Stimulated activated CD8-positive, alpha-beta memory T cell treated with anti-CD3 and anti-CD28 coated beads, Interleukin-4, amount 100 ng/mL, for 1 hour (primary cell): ENCODE measurements around the gene C11orf71.
A peak's percentile ranks its signal among the peaks of the same experiment; 100 is the strongest.

Experiments
- DNase-seq, 2 donors: peaks; one replicate each; pipeline ENCODE4 v3.0.0-alpha.2; 2020; ENCODE audit warnings: low read depth in 2 of 2, low spot score in 1 of 2

C11orf71 gene, protein sequence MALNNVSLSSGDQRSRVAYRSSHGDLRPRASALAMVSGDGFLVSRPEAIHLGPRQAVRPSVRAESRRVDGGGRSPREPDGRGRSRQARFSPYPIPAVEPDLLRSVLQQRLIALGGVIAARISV

DNA sequence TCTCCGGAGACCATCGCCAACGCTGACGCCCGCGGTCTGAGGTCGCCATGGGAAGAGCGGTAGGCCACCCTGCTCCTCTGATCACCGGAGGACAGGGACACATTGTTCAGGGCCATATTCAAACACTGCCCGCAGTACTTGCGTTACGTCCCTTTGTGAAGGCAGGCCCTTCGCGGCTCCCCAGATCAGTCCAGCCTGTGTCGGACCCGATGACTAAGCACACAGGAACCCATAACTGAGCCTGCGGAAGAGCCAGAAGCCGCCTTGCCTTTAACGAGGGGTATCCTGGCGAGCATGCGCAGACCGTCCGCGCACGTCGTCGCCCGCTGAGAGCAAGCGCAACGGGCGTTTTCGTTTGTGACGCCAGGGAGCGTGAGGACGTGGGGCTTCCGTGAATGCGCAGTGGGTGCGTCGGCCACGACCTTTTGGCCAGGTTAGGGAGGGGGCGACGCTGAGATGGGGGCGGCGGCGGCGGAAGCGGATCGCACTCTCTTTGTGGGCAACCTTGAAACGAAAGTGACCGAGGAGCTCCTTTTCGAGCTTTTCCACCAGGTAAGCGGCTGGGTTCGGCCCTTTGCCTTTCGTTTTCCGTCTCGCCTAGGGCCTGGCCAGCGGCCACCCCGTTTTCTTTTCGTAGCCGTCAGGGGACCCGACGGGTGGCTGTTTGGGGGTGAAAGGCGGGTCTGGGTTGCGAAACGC, at the start of gene C11orf71, which contains the start of gene RBM7:
Gene C11orf71, minus strand, starts transcription at position 296 of the 699 bp plus-strand sequence. Its CDS starts 180 bp downstream, at position 116.
Gene RBM7, plus strand, starts transcription at position 451 of the 699 bp plus-strand sequence. Its CDS starts 6 bp downstream, at position 457.
- DNase-seq: peak; percentile 91 to 99

DNA sequence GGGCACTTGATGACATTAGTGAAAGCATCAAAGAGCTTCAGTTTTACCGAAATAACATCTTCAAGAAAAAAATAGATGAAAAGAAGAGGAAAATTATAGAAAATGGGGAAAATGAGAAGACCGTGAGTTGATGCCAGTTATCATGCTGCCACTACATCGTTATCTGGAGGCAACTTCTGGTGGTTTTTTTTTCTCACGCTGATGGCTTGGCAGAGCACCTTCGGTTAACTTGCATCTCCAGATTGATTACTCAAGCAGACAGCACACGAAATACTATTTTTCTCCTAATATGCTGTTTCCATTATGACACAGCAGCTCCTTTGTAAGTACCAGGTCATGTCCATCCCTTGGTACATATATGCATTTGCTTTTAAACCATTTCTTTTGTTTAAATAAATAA, 49.5 kb upstream of the C11orf71 start:
- DNase-seq: no peak

DNA sequence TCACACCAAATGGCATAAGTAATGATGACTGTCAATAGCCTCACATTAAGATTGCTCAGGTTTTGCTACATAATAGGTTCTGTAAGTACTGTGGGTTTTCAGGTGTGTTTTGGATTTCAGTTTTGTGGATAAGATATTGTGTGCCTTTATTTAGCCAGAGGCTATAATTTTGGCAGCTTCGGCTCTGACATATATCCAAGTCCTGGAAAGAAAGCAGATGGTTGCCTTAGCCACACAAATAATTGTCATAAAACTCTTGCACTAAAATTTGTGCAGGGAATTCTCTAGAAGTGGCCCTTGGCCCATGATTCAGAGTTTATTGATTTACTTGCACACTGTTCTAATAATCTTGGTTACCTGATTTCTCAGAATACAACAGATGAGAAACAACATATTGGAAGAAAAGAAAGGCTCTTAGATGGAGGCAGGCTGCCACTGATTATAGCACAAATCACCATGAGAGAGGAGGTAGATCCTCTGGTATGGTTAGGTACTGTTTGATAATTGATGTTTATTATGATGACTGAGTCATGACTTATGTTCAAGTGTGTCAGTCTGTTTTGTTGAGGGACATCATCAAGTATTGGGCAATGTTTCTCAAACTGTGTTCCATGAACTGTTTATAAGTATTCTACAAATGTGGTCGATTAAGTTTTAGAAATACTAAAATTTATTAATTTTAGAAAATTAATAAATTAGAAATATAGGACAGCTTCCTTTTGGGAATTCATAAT, 48.6 kb upstream of the C11orf71 start:
- DNase-seq: no peak

DNA sequence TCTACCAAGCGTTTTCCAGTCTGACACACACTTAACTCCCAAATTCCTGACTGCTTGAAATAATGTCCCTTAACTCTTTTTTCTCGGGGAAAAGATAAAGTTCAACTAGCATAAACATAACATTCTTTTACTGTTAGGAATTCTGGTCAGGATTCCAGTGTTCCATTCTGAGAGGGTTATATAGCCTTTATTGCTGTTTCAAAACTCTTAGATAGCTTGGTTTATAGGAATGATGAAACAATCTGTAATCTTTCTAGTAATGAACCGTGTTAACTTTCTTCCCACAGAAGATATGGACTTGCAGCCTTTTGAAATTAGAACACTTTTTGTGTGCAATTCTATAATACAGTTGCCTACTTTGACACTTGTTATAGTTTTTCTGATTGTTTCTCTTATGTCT, 47.6 kb upstream of the C11orf71 start:
- no peak for DNase-seq

GRCh38 chr11:114447444-114447843, 47.1 kb upstream of the C11orf71 start:
- DNase-seq: no peak

DNA sequence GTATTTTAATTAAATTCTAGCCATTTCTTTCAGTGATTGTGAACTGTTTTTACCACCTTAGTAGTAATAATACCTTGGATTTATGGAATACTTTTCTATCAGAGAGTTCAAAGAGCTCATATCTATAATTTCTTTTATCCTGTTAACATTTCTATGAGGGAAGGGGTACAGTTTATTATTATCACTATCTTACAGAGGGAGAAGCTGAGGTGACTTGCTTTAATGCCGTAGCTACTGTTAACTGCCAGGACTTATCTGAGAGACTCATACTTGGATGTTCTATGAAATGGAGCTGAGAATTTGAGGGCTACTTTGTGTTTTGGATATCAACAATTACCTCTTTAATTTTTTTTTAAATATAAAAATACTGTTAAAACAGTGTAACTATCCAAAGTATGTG, 42.2 kb upstream of the C11orf71 start:
- DNase-seq: no peak

GRCh38 chr11:114441921-114442320, 41.6 kb upstream of the C11orf71 start:
- no peak for DNase-seq

DNA sequence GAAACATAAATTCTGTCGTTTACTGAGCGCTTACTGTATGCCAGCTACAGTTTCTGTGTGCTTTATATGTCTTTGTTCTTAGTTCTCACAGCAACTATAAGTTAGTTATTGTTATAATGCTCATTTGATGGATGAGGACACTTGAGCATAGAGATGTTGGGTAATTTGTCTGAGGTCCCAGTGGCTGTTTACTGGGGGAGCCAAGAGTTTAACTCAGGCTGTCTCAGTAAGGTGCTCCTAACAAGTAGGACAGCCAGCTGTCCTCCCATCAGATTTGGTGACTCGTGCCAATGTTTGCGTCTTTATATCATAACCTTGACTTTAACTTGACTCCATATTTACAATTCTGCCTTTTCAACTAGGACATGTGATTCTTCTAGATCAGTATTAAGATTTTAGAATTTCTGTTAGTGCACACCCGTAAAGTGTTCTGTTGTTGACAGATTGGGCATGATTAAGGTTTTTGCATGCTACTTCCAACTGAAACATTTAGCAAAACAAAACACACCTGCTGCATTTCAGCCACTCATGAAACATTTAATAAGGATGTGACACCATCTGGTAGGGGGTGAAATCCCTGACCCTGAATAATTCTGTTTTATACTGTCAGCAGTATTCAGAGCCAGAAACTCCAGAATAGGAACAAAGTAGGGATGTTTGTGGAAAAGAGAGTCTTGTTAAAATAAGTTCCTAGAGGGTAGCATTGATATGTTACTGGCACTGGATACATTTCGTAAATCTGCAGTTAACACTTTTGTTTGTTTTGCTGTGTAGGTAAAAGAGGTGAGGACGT, 40.9 kb upstream of the C11orf71 start:
- DNase-seq: no peak

DNA sequence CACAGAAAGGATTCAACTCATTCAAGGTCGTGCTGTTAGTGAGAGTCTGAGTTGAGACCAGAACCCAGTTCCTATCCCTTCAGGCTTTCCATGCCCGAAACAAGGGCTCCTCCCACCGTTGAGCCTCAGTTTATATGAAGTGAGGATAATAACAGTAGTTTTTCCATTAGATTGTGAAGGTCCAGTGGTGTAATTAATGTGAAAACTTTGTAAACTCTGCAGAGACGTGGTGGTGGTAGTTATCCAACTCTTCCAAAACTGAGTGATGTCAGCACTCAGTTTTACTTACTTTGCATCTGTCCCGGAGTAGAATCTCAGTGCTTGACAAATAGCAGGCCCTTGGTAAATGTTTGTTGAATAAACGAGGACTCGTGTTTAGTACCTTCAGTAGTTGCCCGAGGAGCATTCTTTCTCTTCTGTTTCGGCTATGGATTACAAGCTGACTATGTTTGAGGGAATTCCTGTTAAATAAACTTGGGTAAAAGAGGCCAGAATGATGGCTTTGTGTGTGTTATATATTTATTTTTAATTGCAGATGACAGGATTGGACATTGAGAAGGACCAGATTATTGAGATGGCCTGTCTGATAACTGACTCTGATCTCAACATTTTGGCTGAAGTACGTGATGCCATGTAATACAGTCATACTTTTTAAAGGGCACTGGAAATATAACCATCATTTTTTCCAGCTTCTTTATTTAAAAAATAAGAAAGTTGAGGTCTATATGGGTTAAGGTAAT, 40.0 kb upstream of the C11orf71 start:
- no peak for DNase-seq

- peak; percentile 82 to 91 for DNase-seq
Observed at GRCh38 chr11:114439229-114440120, 39.2 kb upstream of the C11orf71 start, which contains the start of gene REXO2. TSS of gene REXO2 (plus strand) at chr11:114439467. CDS start at chr11:114439529, 62 bp downstream.

DNA sequence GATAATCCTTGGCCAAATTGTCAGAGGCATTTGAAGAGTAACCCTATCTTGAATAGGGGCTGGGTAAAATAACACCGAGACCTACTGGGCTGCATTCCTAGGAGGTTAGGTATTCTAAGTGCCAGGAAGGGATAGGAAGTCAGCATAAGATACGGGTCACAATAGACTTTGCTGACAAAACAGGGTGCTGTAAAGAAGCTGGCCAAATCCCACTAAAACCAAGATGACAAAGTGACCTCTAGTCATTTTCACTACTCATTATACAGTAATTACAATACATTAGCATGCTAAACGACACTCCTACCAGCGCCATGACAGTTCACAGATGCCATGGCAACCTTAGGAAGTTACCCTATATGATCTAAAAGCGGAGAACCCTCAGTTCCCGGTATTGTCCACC, 38.0 kb upstream of the C11orf71 start:
- no peak for DNase-seq

DNA sequence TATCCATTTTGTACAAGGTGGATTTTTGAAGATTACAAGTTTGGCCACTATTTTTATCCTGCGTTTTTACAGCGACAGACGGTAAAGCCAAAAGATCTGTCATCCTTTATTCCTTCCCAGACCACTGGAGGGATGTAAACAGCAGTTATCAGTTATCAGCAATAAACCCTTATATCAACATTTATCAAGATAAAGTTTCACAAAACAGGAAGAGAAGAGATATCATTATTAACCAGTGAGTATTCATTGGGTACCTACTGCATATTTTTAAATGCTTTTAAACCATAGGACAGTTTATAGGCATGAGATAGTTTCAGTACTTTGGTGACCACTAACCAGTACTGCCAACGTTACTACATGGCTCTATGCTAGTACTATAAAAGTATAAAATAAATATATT, 33.1 kb upstream of the C11orf71 start:
- DNase-seq: no peak

DNA sequence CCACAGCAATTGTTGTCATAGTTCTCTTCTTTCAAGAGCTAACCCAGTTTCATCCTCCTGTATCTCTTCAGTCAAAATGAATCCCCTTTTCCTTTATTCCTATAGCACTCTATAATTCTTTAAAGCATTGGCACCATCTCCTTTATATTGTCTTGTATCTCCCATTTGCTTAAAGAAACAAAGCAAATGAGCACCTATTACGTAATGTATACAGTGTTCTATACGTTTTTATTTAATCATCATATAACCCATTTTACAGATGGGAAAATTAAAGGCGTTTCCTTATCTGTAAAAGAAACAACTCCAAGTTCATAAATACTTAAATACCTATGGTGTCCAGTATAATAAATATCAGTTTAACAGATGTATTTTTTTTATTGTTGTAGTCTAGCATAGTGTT, 32.6 kb upstream of the C11orf71 start:
- DNase-seq: no peak

- no peak for DNase-seq
Observed at GRCh38 chr11:114430290-114430689, 30.0 kb upstream of the C11orf71 start.

GRCh38 chr11:114426280-114426679, 26.0 kb upstream of the C11orf71 start:
- DNase-seq: no peak

GRCh38 chr11:114416441-114416961, 16.2 kb upstream of the C11orf71 start:
- no peak for DNase-seq

DNA sequence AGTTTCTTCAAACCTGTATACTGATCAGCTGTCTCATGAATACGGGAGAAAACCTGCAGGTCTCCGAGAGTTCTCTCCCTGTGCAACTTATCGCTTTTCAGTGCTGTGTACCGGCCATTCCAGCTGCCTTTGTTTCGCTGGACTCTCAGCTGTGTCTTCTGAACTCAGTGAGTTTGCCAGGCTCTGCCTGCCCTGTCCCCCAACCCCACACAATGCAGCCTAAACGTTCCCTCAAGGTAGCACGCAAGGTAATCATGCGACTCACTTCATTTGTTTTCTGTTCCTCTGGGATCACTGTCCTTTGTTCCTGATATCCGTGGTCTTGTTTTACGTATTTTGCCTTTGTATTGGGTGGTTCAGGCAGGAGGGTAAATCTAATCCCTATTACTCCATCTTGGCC, 13.6 kb upstream of the C11orf71 start:
- no peak for DNase-seq

DNA sequence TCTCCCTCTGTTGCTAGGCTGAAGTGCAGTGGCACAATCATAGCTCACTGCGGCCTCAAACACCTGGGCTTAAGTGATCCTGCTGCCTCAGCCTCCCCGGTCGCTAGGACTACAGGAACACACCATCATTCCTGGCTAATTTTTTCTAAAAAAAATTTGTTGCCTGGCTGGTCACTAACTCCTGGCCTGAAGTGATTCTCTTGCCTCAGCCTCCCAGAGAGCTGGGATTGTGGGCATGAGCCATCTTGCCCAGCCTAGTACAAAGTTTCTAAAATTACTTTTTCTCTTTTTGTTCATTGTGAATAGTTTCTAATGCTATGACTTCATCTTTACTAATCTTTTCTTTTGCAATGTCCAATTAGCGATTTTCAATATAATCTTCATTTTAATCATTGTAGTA, 12.6 kb upstream of the C11orf71 start:
- no peak for DNase-seq

DNA sequence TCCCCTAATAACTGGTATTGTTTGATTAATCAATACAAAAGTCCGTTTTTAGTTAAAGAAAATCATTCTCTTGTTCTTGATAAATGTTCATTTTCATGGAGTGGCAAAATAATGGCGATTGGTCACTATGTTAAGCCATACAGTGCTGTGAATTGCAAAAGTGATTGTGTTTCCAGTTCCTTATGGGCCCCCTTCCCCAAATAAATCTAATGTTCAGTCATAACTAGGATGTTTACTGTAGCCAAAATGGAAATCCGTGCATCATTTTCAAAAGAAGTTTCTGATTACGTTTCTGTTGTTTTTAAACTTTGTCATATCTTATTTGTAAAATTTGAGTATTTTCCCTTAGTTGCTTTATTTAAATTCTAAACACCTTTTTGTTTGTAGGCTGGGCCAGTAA, 1.0 kb upstream of the C11orf71 start:
- no peak for DNase-seq

DNA sequence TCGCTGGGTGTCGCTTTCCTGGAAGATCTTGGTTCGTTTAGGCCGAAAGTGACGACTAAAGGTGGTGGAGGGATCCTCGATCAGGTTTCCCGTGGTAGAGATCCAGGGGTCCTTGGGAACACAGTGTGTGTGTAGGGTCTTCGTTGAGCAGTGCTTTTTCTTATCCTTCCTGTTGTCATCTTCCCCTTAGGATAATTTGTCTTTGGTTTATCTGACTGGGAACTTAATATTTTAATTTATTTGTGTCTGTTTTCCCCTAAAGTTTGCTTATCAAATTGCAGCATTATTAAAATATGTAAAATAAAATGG, 558 bp upstream of the C11orf71 start:
- DNase-seq: no peak
